Common myeloid progenitor, CD34-positive (primary cell): ENCODE data around the gene C12orf76.
"Not testable (repeated sequence)": the region's sequence is repeated elsewhere in the genome, so short reads cannot be mapped to it uniquely, and the experiment has no call there.

ENCODE experiments used
- CTCF ChIA-PET: fragments of 350-600 bp; sonication (Branson Sonifier 250); formaldehyde crosslinking; loops from one replicate; lab custom pipeline; 2021; ENCODE audit warnings: antibody characterized with exemption; lab: Charles Lee
- POLR2A ChIA-PET: fragments of 350-600 bp; sonication (Branson Sonifier 250); formaldehyde crosslinking; loops from one replicate; lab custom pipeline; 2021; ENCODE audit warnings: antibody characterized with exemption; lab: Charles Lee
- DNase-seq, 3 donors: peaks; one replicate each; pipeline versions ENCODE4 v3.0.0 to v3.0.0-alpha.2; 2013
- H3K27ac ChIP-seq, 2 experiments: 1 replicate in 1 of 2; 2 replicates in 1 of 2; pipeline ENCODE4 v1.7.0; 2013; ENCODE audit warnings: inconsistent platforms in 2 of 2, low read length in 2 of 2, mild to moderate bottlenecking in 2 of 2, low read depth in 1 of 2, moderate library complexity in 1 of 2; ENCODE audit not compliant: severe bottlenecking in 2 of 2, insufficient read depth in 1 of 2, poor library complexity in 1 of 2
- H3K27me3 ChIP-seq, 5 experiments: replicated peaks in 2 of 5; 1 replicate in 3 of 5; 2 replicates in 2 of 5; pipeline versions ENCODE4 v1.6.1 to v1.7.0; 2013; ENCODE audit warnings: low read length in 4 of 5, mild to moderate bottlenecking in 2 of 5, moderate library complexity in 2 of 5, inconsistent platforms in 1 of 5; ENCODE audit not compliant: insufficient read depth in 5 of 5, control insufficient read depth in 4 of 5
- H3K36me3 ChIP-seq, 4 experiments: 1 replicate in 2 of 4; 2 replicates in 2 of 4; pipeline versions ENCODE4 v1.6.1 to v1.7.0; 2013; ENCODE audit warnings: low read length in 3 of 4, control low read depth in 1 of 4, mild to moderate bottlenecking in 1 of 4; ENCODE audit not compliant: control insufficient read depth in 4 of 4, insufficient read depth in 4 of 4
- H3K4me1 ChIP-seq, 4 experiments: 1 replicate in 3 of 4; 2 replicates in 1 of 4; pipeline versions ENCODE4 v1.6.1 to v1.7.1; 2013; ENCODE audit warnings: low read length in 3 of 4, mild to moderate bottlenecking in 3 of 4, control low read depth in 1 of 4, inconsistent platforms in 1 of 4, moderate library complexity in 1 of 4; ENCODE audit not compliant: control insufficient read depth in 4 of 4, insufficient read depth in 4 of 4; ENCODE audit errors: control extremely low read depth in 1 of 4
- H3K4me3 ChIP-seq, 7 experiments: 1 replicate in 4 of 7; 2 replicates in 3 of 7; pipeline versions ENCODE4 v1.5.1 to v1.7.0; 2013; ENCODE audit warnings: mild to moderate bottlenecking in 7 of 7, low read length in 6 of 7, moderate library complexity in 6 of 7, inconsistent platforms in 2 of 7, low read depth in 2 of 7, control low read depth in 1 of 7; ENCODE audit not compliant: insufficient read depth in 4 of 7, control insufficient read depth in 1 of 7; ENCODE audit errors: extremely low read depth in 1 of 7
- H3K9me3 ChIP-seq, 5 experiments: 1 replicate in 4 of 5; 2 replicates in 1 of 5; pipeline versions ENCODE4 v1.6.1 to v1.7.1; 2013; ENCODE audit warnings: low read length in 4 of 5, mild to moderate bottlenecking in 2 of 5, inconsistent platforms in 1 of 5, low read depth in 1 of 5, moderate library complexity in 1 of 5; ENCODE audit not compliant: control insufficient read depth in 4 of 5, insufficient read depth in 2 of 5; ENCODE audit errors: control extremely low read depth in 1 of 5
- WGBS: methylation state at CpG from one replicate; pipeline ENCODE4 v1.1.5; 2013; ENCODE audit not compliant: insufficient coverage; 5-methylcytosine and 5-hydroxymethylcytosine counted together

Gene C12orf76

GRCh38 chr12:110050927-110051326 is 2.6 kb upstream of the C12orf76 start:
- Histone ChIP-seq H3K4me1 (peaks cover 7 to 31% (median 23%) of the 10 kb centered on the region in 4 experiments), H3K27ac (no peak overlapping the region), H3K9me3 (no peaks in the 10 kb centered on the region), H3K27me3 (no peaks in the 10 kb centered on the region), H3K4me3 (no peak overlapping the region), H3K36me3 (no peaks in the 10 kb centered on the region)
- DNase-seq: no peak
- ChIA-PET CTCF (interaction anchor here (1.2 to 1.4 kb wide), 2 partner anchors 9 to 23 kb away, joined by 5 read pairs; no protein-coding TSS in a partner anchor), POLR2A (no interaction called here)
- WGBS: 100% methylated on average over 5 of the region's 6 CpGs

- DNase-seq, H3K27ac ChIP-seq, H3K36me3 ChIP-seq, H3K9me3 ChIP-seq, CTCF ChIA-PET, H3K27me3 ChIP-seq, POLR2A ChIA-PET, H3K4me3 ChIP-seq: not testable (repeated sequence)
- WGBS: 98% methylated on average over 8 of the region's 9 CpGs
- H3K4me1 ChIP-seq: peaks cover 7 to 19% (median 17%) of the 10 kb centered on the region in 4 experiments
Measured at GRCh38 chr12:110049666-110050065, 1.3 kb upstream of the C12orf76 start.

GRCh38 chr12:110049034-110049433 is 712 bp upstream of the C12orf76 start:
- H3K9me3 ChIP-seq, H3K27me3 ChIP-seq, DNase-seq, H3K36me3 ChIP-seq, POLR2A ChIA-PET, CTCF ChIA-PET: not testable (repeated sequence)
- Histone ChIP-seq H3K4me1 (peaks cover 7 to 19% (median 17%) of the 10 kb centered on the region in 4 experiments), H3K27ac (peak overlapping the region; percentile 80 to 86), H3K4me3 (peak overlapping the region in 6 of 7 experiments; percentile 69 to 95 (median 89))
- 99% methylated on average over 7 of the region's 11 CpGs for WGBS

GRCh38 chr12:110047297-110047940 is 903 bp downstream of the C12orf76 start:
- DNase-seq: no peak
- Histone ChIP-seq H3K36me3 (peaks cover 2 to 5% (median 4%) of the 10 kb centered on the region in 4 experiments), H3K27ac (peak overlapping the region; percentile 80 to 86), H3K4me1 (peaks cover 7 to 29% (median 27%) of the 10 kb centered on the region in 4 experiments), H3K27me3 (no peaks in the 10 kb centered on the region), H3K9me3 (no peaks in the 10 kb centered on the region), H3K4me3 (peak overlapping the region; percentile 69 to 95 (median 90))
- WGBS: 83% methylated on average over 13 of the region's 14 CpGs
- POLR2A ChIA-PET: no interaction called here
- CTCF ChIA-PET: interaction anchor here (1.0 kb wide), 3 partner anchors 35 to 250 kb away, joined by 3 read pairs; partner anchors contain the start of gene ANKRD13A

GRCh38 chr12:110046451-110047187 is 1.7 kb downstream of the C12orf76 start:
- no peaks in the 10 kb centered on the region for H3K9me3 ChIP-seq
- H3K27ac ChIP-seq: no peak overlapping the region
- CTCF ChIA-PET: no interaction called here
- no peak for DNase-seq
- POLR2A ChIA-PET: no interaction called here
- 80% methylated on average over 1 of the region's 8 CpGs for WGBS
- peak overlapping the region in 2 of 7 experiments; percentile 88 to 95 for H3K4me3 ChIP-seq
- peaks cover 5 to 12% (median 9%) of the 10 kb centered on the region in 4 experiments for H3K36me3 ChIP-seq
- H3K4me1 ChIP-seq: peaks cover 7 to 29% (median 29%) of the 10 kb centered on the region in 4 experiments
- no peaks in the 10 kb centered on the region for H3K27me3 ChIP-seq

- no peaks in the 10 kb centered on the region for H3K27me3 ChIP-seq
- 100% methylated on average over 3 of the region's 3 CpGs for WGBS
- H3K27ac ChIP-seq: no peak overlapping the region
- ChIA-PET POLR2A (no interaction called here), CTCF (interaction anchor here (0.6 to 1.6 kb wide), 9 partner anchors 8 to 96 kb away, joined by 3 to 7 read pairs (median 3); no protein-coding TSS in a partner anchor)
- H3K4me3 ChIP-seq: no peak overlapping the region
- peaks cover 12 to 39% (median 33%) of the 10 kb centered on the region in 4 experiments for H3K4me1 ChIP-seq
- peaks cover 9 to 36% (median 23%) of the 10 kb centered on the region in 4 experiments for H3K36me3 ChIP-seq
- DNase-seq: no peak
- H3K9me3 ChIP-seq: no peaks in the 10 kb centered on the region
Measured at GRCh38 chr12:110042264-110042663, 6.1 kb downstream of the C12orf76 start.
